ENCODE measurements around the gene PLBD2.

PLBD2 gene

GRCh38 chr12:113422886-113423669, 64.7 kb downstream of the PLBD2 start:
- DNase-seq: no peak

GRCh38 chr12:113424456-113424855, 66.1 kb downstream of the PLBD2 start:
- no peak for DNase-seq

GRCh38 chr12:113424915-113425823, 66.8 kb downstream of the PLBD2 start:
- DNase-seq: peak; percentile 69

GRCh38 chr12:113425960-113426453, 67.6 kb downstream of the PLBD2 start:
- no peak for DNase-seq

GRCh38 chr12:113427882-113428281, 69.5 kb downstream of the PLBD2 start:
- no peak for DNase-seq

GRCh38 chr12:113428482-113428881, 70.1 kb downstream of the PLBD2 start:
- DNase-seq: no peak

- no peak for DNase-seq
Measured at GRCh38 chr12:113432986-113433385, 74.6 kb downstream of the PLBD2 start.

GRCh38 chr12:113435367-113435766, 77.0 kb downstream of the PLBD2 start:
- no peak for DNase-seq

- no peak for DNase-seq
Measured at GRCh38 chr12:113436586-113436985, 78.2 kb downstream of the PLBD2 start.

- DNase-seq: no peak
Measured at GRCh38 chr12:113436993-113437728, 78.8 kb downstream of the PLBD2 start.

GRCh38 chr12:113437729-113438100, 79.3 kb downstream of the PLBD2 start:
- no peak for DNase-seq

- no peak for DNase-seq
Measured at GRCh38 chr12:113438523-113439300, 80.3 kb downstream of the PLBD2 start.

- no peak for DNase-seq
Measured at GRCh38 chr12:113439301-113439597, 80.9 kb downstream of the PLBD2 start.

GRCh38 chr12:113439606-113440030, 81.2 kb downstream of the PLBD2 start:
- no peak for DNase-seq

- DNase-seq: no peak
Measured at GRCh38 chr12:113440336-113440735, 81.9 kb downstream of the PLBD2 start.

Data from activated CD4-positive, CD25-positive, alpha-beta regulatory T cell treated with anti-CD3 and anti-CD28 coated beads, Interleukin-2, amount 50 U/mL, for 72 hours (primary cell).